BJ (cell line): ENCODE results near the gene BDH2. TPM values are rescaled to one million over a fixed set of nuclear protein-coding genes. Genes with fewer than 3 reads are reported as not detected.

ENCODE experiments used
- CTCF ChIA-PET: fragments of 350-600 bp; formaldehyde crosslinking; extraction: SDS; loops from one replicate; lab custom pipeline; 2021; ENCODE audit warnings: antibody characterized with exemption, inconsistent platforms; lab: Yijun Ruan, JAX
- POLR2A ChIA-PET: fragments of 300-600 bp; sonication (Branson Sonifier 250); formaldehyde crosslinking; extraction: SDS; loops from one replicate; lab custom pipeline; 2021; ENCODE audit warnings: antibody characterized with exemption; lab: Charles Lee
- DNase-seq: peaks from one replicate; pipeline ENCODE4 v3.0.0-alpha.2; 2011; ENCODE audit warnings: low read depth
- H3K27me3 ChIP-seq: 2 replicates; pipeline ENCODE4 v1.6.0; 2011; ENCODE audit warnings: low read length; ENCODE audit not compliant: control insufficient read depth, insufficient read depth
- H3K36me3 ChIP-seq: 2 replicates; pipeline ENCODE4 v1.5.1; 2011; ENCODE audit warnings: low read length; ENCODE audit not compliant: control insufficient read depth, insufficient read depth
- H3K4me3 ChIP-seq: 2 replicates; pipeline ENCODE4 v1.5.1; 2011; ENCODE audit warnings: low read depth, mild to moderate bottlenecking, control low read depth, low read length
- CTCF ChIP-seq: IDR thresholded peaks from 2 replicates; pipeline ENCODE4 v1.5.1; 2011; ENCODE audit warnings: low read depth, mild to moderate bottlenecking, control low read depth, inconsistent platforms, low read length, moderate library complexity; ENCODE audit not compliant: insufficient read depth
- polyA plus RNA-seq: library from polyadenylated mRNA; depleted of rRNA; stranded (reverse); fragments of >200 nt; gene quantifications from 2 replicates; pipeline ENCODE4 v1.2.3, GENCODE V29; 2011

Gene BDH2
- polyA plus RNA-seq, 1 experiment = 41.6 TPM

GRCh38 chr4:103097112-103097511 lies 2.5 kb downstream of the BDH2 start:
- DNase-seq = no peak
- CTCF ChIA-PET = no interaction called here
- POLR2A ChIA-PET = no interaction called here

GRCh38 chr4:103095080-103095479 lies 4.6 kb downstream of the BDH2 start:
- no peak for DNase-seq
- POLR2A ChIA-PET = no interaction called here
- Histone ChIP-seq H3K27me3 (no peaks in the 10 kb centered on the region), H3K4me3 (no peak overlapping the region), H3K36me3 (peaks cover 4% of the 10 kb centered on the region)
- no peak for TF ChIP-seq CTCF
- CTCF ChIA-PET = interaction anchor here (0.7 to 2.1 kb wide), 5 partner anchors 11 to 484 kb away, joined by 3 to 8 read pairs (median 4); no protein-coding TSS in a partner anchor

More at GRCh38 chr4:103097112-103097511, 2.5 kb downstream of the BDH2 start:
- Histone ChIP-seq H3K27me3 (no peaks in the 10 kb centered on the region), H3K4me3 (no peak overlapping the region), H3K36me3 (no peaks in the 10 kb centered on the region)
- TF ChIP-seq CTCF = no peak

GRCh38 chr4:103092245-103092644 lies 7.4 kb downstream of the BDH2 start:
- POLR2A ChIA-PET = interaction anchor here (0.6 kb wide), 1 partner anchor 631 kb away, joined by 3 read pairs; no protein-coding TSS in a partner anchor
- Histone ChIP-seq H3K4me3 (no peak overlapping the region), H3K36me3 (peaks cover 7% of the 10 kb centered on the region), H3K27me3 (no peaks in the 10 kb centered on the region)
- CTCF ChIA-PET = interaction anchor here (0.7 to 4.2 kb wide), 15 partner anchors 11 to 672 kb away, joined by 3 to 52 read pairs (median 4); no protein-coding TSS in a partner anchor
- no peak for DNase-seq
- no peak for TF ChIP-seq CTCF

- Histone ChIP-seq H3K4me3 (no peak overlapping the region), H3K36me3 (peaks cover 7% of the 10 kb centered on the region), H3K27me3 (no peaks in the 10 kb centered on the region)
- ChIA-PET CTCF (interaction anchor here (0.6 to 4.2 kb wide), 21 partner anchors 11 to 904 kb away, joined by 3 to 52 read pairs (median 4); no protein-coding TSS in a partner anchor), POLR2A (interaction anchor here (0.6 kb wide), 2 partner anchors 318 to 631 kb away, joined by 3 to 4 read pairs; no protein-coding TSS in a partner anchor)
- peak; percentile 60 for TF ChIP-seq CTCF
- no peak for DNase-seq
Measured at GRCh38 chr4:103091601-103092223, 7.9 kb downstream of the BDH2 start.

GRCh38 chr4:103089481-103089880 lies 10.2 kb downstream of the BDH2 start:
- DNase-seq = no peak
- ChIA-PET POLR2A (interaction anchor here (0.6 kb wide), 1 partner anchor 427 kb away, joined by 4 read pairs; no protein-coding TSS in a partner anchor), CTCF (interaction anchor here (1.2 to 4.2 kb wide), 5 partner anchors 9 to 469 kb away, joined by 3 to 52 read pairs (median 6); no protein-coding TSS in a partner anchor)
- H3K4me3 ChIP-seq = no peak overlapping the region
- peaks cover 8% of the 10 kb centered on the region for H3K36me3 ChIP-seq
- no peaks in the 10 kb centered on the region for H3K27me3 ChIP-seq
- TF ChIP-seq CTCF = no peak
